T follicular helper cell (primary cell): ENCODE results near the gene SLC38A3.

Experiments
- DNase-seq: peaks from one replicate; pipeline ENCODE4 v3.0.0-alpha.2; 2020; ENCODE audit warnings: low read depth

Gene SLC38A3

GRCh38 chr3:50268276-50268675 is 63.2 kb downstream of the SLC38A3 start:
- DNase-seq: no peak

GRCh38 chr3:50268703-50269451 is 63.8 kb downstream of the SLC38A3 start, which contains the start of gene SEMA3B:
Gene SEMA3B, plus strand, starts transcription at chr3:50269147. Its CDS starts 94 bp downstream, at chr3:50269241.
- no peak for DNase-seq

GRCh38 chr3:50269460-50269859 is 64.4 kb downstream of the SLC38A3 start:
- no peak for DNase-seq

GRCh38 chr3:50269977-50270413 is 64.9 kb downstream of the SLC38A3 start:
- DNase-seq: no peak

GRCh38 chr3:50270422-50271224 is 65.6 kb downstream of the SLC38A3 start:
- no peak for DNase-seq
